HG03135 (cell line): ENCODE results near the gene MAGEB5.
"Not testable (repeated sequence)": the region's sequence is repeated elsewhere in the genome, so short reads cannot be mapped to it uniquely, and the experiment has no call there.

Experiments
- ATAC-seq: cut with Tn5 transposase; IDR thresholded peaks from one replicate; pipeline ENCODE4 v1.9.1; 2021; ENCODE audit warnings: mild to moderate bottlenecking, moderate library complexity; ENCODE audit not compliant: unreplicated experiment

Gene MAGEB5

GRCh38 chrX:26215869-26216268 is at the start of gene MAGEB5:
MAGEB5 (plus strand) TSS chrX:26216169; CDS start chrX:26217302, 1,133 bp downstream.
- ATAC-seq, result no peak

GRCh38 chrX:26192204-26192603 is 23.8 kb upstream of the MAGEB5 start, which contains the start of gene MAGEB6:
MAGEB6 (plus strand) TSS chrX:26192440; CDS start chrX:26193847, 1,407 bp downstream.
- no peak for ATAC-seq

GRCh38 chrX:26203561-26203960 is 12.4 kb upstream of the MAGEB5 start:
- no peak for ATAC-seq

- not testable (repeated sequence) for ATAC-seq
Measured at GRCh38 chrX:26204717-26205116, 11.3 kb upstream of the MAGEB5 start.

- ATAC-seq, result no peak
Measured at GRCh38 chrX:26208012-26208411, 8.0 kb upstream of the MAGEB5 start.

- no peak for ATAC-seq
Measured at GRCh38 chrX:26219351-26219750, 3.4 kb downstream of the MAGEB5 start.

- ATAC-seq, result no peak
Measured at GRCh38 chrX:26234177-26234576, 18.2 kb downstream of the MAGEB5 start.

GRCh38 chrX:26253526-26253925 is 37.6 kb downstream of the MAGEB5 start:
- no peak for ATAC-seq

GRCh38 chrX:26254436-26254835 is 38.5 kb downstream of the MAGEB5 start:
- no peak for ATAC-seq

GRCh38 chrX:26262121-26262523 is 46.2 kb downstream of the MAGEB5 start:
- no peak for ATAC-seq
